Mesodermal cell (in vitro differentiated cells): ENCODE data around the gene ARHGAP12. TPM values are rescaled to one million over a fixed set of nuclear protein-coding genes. Genes with fewer than 3 reads are reported as not detected.
"Not testable (repeated sequence)": the region's sequence is repeated elsewhere in the genome, so short reads cannot be mapped to it uniquely, and the experiment has no call there.

Source experiments
- H3K27ac ChIP-seq: 2 replicates; pipeline ENCODE4 v1.7.0; 2013; ENCODE audit warnings: mild to moderate bottlenecking, low read depth, low read length, moderate library complexity; ENCODE audit not compliant: severe bottlenecking
- H3K36me3 ChIP-seq: 2 replicates; pipeline ENCODE4 v1.7.1; 2013; ENCODE audit warnings: mild to moderate bottlenecking, low read length, moderate library complexity; ENCODE audit not compliant: control insufficient read depth, insufficient read depth
- H3K4me1 ChIP-seq: one replicate; pipeline ENCODE4 v1.7.1; 2013; ENCODE audit warnings: mild to moderate bottlenecking, low read length; ENCODE audit not compliant: insufficient read depth, control insufficient read depth, poor library complexity, severe bottlenecking
- H3K4me3 ChIP-seq: 2 replicates; pipeline ENCODE4 v1.7.0; 2013; ENCODE audit warnings: low read length, control low read depth, mild to moderate bottlenecking; ENCODE audit not compliant: insufficient read depth, poor library complexity, severe bottlenecking; ENCODE audit errors: extremely low read depth
- H3K9me3 ChIP-seq: 2 replicates; pipeline ENCODE4 v1.7.1; 2013; ENCODE audit warnings: mild to moderate bottlenecking, low read length, moderate library complexity; ENCODE audit not compliant: control insufficient read depth
- WGBS, 2 experiments: methylation state at CpG; one replicate each; pipeline ENCODE4 v1.1.5; 2013; ENCODE audit warnings: missing lambda C conversion rate in 2 of 2; ENCODE audit not compliant: insufficient coverage in 2 of 2; 5-methylcytosine and 5-hydroxymethylcytosine counted together
- polyA plus RNA-seq, 2 experiments: library from polyadenylated mRNA; stranded (reverse); fragments of 50-300 nt; gene quantifications; one replicate each; pipeline ENCODE4 v1.2.3, GENCODE V29; 2013

ARHGAP12 gene, protein sequence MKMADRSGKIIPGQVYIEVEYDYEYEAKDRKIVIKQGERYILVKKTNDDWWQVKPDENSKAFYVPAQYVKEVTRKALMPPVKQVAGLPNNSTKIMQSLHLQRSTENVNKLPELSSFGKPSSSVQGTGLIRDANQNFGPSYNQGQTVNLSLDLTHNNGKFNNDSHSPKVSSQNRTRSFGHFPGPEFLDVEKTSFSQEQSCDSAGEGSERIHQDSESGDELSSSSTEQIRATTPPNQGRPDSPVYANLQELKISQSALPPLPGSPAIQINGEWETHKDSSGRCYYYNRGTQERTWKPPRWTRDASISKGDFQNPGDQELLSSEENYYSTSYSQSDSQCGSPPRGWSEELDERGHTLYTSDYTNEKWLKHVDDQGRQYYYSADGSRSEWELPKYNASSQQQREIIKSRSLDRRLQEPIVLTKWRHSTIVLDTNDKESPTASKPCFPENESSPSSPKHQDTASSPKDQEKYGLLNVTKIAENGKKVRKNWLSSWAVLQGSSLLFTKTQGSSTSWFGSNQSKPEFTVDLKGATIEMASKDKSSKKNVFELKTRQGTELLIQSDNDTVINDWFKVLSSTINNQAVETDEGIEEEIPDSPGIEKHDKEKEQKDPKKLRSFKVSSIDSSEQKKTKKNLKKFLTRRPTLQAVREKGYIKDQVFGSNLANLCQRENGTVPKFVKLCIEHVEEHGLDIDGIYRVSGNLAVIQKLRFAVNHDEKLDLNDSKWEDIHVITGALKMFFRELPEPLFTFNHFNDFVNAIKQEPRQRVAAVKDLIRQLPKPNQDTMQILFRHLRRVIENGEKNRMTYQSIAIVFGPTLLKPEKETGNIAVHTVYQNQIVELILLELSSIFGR
- 19.8 TPM for polyA plus RNA-seq (2013, experiment 1 of 2)
- polyA plus RNA-seq (2013, experiment 2 of 2) = 23.1 TPM

- no peaks in the 10 kb centered on the region for H3K9me3 ChIP-seq
- H3K27ac ChIP-seq = peak within 1 kb of the TSS; percentile 95
- H3K4me1 ChIP-seq = peaks cover 8% of the 10 kb centered on the region
- 0% methylated on average over 34 to 49 of the region's 92 CpGs for WGBS, 2 experiments
- peak within 1 kb of the TSS; percentile 84 for H3K4me3 ChIP-seq
- H3K36me3 ChIP-seq = peaks cover 2% of the 10 kb centered on the region
Measured at GRCh38 chr10:31928549-31929260, at the start of gene ARHGAP12. Gene ARHGAP12 (minus strand): TSS chr10:31928831. CDS start chr10:31908855, 19,976 bp downstream.

DNA sequence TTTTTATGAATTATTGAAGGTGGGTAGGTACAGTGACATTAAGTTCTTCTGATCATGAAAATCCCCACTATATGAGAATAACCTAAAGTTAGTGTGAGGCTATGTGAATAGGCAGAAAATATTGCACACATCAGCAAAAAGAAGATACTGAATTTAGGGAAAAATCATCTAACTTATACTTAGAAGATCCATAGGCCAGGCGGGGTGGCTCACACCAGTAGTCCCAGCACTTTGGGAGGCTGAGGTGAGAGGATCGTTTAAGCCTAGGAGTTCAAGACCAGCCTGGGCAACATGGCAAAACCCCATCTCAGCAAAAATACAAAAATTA, 49.5 kb upstream of the ARHGAP12 start:
- H3K4me3 ChIP-seq = no peak overlapping the region
- 33 to 80% methylated on average over 1 to 2 of the region's 2 CpGs for WGBS, 2 experiments
- H3K4me1 ChIP-seq = no peaks in the 10 kb centered on the region
- no peaks in the 10 kb centered on the region for H3K36me3 ChIP-seq
- no peak overlapping the region for H3K27ac ChIP-seq
- H3K9me3 ChIP-seq = no peaks in the 10 kb centered on the region

GRCh38 chr10:31977440-31978155, 49.0 kb upstream of the ARHGAP12 start:
- no peak overlapping the region for H3K4me3 ChIP-seq
- peak overlapping the region; percentile 33 for H3K27ac ChIP-seq
- H3K4me1 ChIP-seq = no peaks in the 10 kb centered on the region
- no peaks in the 10 kb centered on the region for H3K36me3 ChIP-seq
- WGBS, 2 experiments = 64 to 86% methylated on average over 2 to 3 of the region's 5 CpGs
- no peaks in the 10 kb centered on the region for H3K9me3 ChIP-seq

DNA sequence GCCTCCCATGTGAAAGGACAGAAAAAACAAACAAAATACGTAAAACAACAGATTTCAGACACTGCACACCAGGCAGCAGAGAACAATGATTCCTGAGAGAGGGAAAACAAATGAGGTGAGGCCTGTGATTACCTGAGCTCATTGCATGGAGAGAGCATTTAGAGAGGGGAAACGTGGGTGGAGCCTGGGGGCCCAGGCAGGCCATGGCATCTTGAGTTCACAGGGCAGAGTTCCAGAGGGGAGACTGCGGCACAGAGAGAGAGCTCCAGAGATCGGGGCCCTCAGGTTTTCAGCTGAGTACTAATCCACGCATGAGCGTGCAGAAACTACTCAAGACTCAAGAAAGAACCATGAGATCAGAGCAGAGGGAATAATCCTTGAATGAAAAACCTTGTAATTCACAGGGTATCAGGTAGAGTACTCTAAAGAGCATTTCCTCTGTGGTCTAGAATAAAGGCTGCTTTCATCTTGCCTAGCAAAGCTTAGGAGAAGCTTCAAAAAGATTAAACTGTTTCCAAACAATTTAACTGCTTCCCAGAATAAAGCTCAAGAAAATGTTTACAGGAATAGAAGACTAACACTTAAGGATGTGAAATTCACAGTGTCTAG, 46.6 kb upstream of the ARHGAP12 start:
- H3K9me3 ChIP-seq = no peaks in the 10 kb centered on the region
- no peak overlapping the region for H3K27ac ChIP-seq
- no peak overlapping the region for H3K4me3 ChIP-seq
- 86 to 96% methylated on average over 6 of the region's 6 CpGs for WGBS, 2 experiments
- H3K4me1 ChIP-seq = no peaks in the 10 kb centered on the region
- no peaks in the 10 kb centered on the region for H3K36me3 ChIP-seq

DNA sequence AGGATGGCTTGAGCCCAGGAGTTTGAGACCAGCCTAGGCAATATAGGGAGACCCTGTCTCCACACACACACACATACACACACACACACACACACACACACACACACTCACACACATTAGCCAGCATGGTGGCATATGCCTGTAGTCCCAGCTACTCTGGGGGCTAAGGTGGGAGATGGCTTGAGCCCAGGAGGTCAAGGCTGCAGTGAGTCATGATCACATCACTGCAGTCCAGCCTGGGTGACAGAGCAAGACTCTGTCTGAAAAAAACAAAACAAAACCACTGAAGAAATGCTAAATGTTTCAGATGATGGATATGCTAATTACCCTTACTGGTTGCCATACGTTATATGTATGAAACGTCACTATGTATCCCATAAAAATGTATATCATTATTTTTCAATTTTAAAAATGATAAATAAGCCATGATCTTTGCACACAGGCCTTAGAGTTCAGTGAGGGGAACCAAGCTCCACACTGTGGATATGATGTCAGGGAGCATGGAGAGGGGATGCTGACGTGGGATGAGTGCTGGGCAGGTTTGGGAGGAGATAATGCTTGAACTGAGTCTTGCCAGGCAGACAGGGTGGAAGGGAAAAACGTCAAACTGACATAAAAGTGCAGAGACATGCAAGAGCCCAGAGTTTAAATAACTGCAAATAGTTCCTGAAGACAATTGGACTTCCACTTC, 45.9 kb upstream of the ARHGAP12 start:
- Histone ChIP-seq H3K9me3 (no peaks in the 10 kb centered on the region), H3K4me1 (no peaks in the 10 kb centered on the region)
- WGBS, 2 experiments = 73 to 88% methylated on average over 2 of the region's 4 CpGs

GRCh38 chr10:31972519-31973041, 43.9 kb upstream of the ARHGAP12 start:
- H3K4me3 ChIP-seq = no peak overlapping the region
- no peaks in the 10 kb centered on the region for H3K36me3 ChIP-seq
- 93 to 98% methylated on average over 7 to 9 of the region's 9 CpGs for WGBS, 2 experiments
- H3K27ac ChIP-seq = no peak overlapping the region
- H3K9me3 ChIP-seq = no peaks in the 10 kb centered on the region
- no peaks in the 10 kb centered on the region for H3K4me1 ChIP-seq

More for the DNA sequence above, 45.9 kb upstream of the ARHGAP12 start:
- H3K4me3 ChIP-seq = no peak overlapping the region
- no peak overlapping the region for H3K27ac ChIP-seq
- H3K36me3 ChIP-seq = no peaks in the 10 kb centered on the region

GRCh38 chr10:31969847-31970246, 41.2 kb upstream of the ARHGAP12 start:
- H3K9me3 ChIP-seq, H3K4me3 ChIP-seq, H3K4me1 ChIP-seq, H3K36me3 ChIP-seq, H3K27ac ChIP-seq: not testable (repeated sequence)
- WGBS, 2 experiments = no CpG with 5 or more reads among the region's 32 CpGs

DNA sequence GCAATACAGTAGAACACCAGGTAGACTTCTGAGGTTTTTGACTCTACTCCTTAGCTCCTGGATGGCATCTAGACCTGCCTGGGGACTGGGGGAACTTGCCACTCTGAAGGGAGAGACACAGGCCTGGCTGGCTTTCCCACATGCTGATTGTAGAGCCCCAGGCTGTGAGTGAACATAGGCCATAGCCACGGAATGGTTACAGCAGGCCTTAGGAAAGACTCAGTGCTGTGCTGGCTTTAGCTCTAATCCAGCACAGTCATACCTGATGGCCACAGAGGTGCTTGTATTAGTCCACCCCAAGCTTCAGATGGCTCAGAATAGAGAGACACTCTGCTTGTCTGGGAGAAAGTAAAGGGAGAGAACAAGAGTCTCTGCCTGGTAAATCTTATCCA, 35.0 kb upstream of the ARHGAP12 start:
- Histone ChIP-seq H3K4me1 (peaks cover 2% of the 10 kb centered on the region), H3K36me3 (no peaks in the 10 kb centered on the region), H3K27ac (no peak overlapping the region), H3K9me3 (no peaks in the 10 kb centered on the region), H3K4me3 (no peak overlapping the region)
- 71 to 83% methylated on average over 1 of the region's 1 CpG for WGBS, 2 experiments

DNA sequence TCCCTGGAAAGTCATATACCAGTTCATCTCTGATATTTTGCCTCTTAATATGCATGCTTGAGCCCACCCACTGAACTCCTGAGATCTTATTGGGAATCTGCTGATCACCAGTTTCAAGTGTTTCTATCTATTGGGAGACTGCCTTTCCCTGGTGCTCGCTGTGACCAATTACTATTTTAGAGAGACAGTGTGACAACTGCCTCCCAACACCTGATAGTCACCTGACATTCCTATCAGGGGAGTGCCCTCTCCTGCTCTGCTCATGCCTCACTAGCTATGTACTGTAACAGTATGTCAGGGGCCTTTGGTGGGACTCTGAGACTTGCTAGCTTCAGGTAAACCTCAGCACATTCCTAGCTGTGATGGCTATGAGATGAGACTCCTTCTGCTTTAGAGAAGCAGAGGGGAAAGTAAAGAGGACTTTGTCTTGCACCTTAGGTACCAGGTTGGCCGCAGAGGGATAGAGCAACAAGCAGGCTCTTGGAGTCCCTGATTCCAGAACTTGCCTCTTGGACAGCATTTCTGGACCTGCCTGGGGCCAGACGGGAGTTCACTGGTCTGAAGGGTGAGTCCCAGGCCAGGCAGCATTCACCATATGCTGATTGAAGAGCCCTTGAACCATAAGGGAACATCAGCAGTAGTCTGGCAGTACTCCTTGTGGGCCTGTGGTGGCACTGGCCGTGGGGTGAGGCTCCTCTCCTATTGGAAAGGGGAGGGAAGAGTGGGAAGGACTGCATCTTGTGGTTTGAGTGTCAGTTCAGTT, 34.4 kb upstream of the ARHGAP12 start:
- Histone ChIP-seq H3K4me1 (peaks cover 2% of the 10 kb centered on the region), H3K9me3 (no peaks in the 10 kb centered on the region), H3K27ac (no peak overlapping the region), H3K4me3 (no peak overlapping the region), H3K36me3 (no peaks in the 10 kb centered on the region)
- 85 to 87% methylated on average over 3 to 4 of the region's 4 CpGs for WGBS, 2 experiments
